COR-L47 (cell line): ENCODE measurements around the gene FBF1.

ENCODE experiments used
- DNase-seq: peaks from one replicate; lab custom pipeline; 2025; lab: John Stamatoyannopoulos, UW

The FBF1 gene

GRCh38 chr17:75917141-75917916 is 23.5 kb downstream of the FBF1 start:
- DNase-seq: no peak

- DNase-seq: no peak
Measured at GRCh38 chr17:75915268-75915667, 25.6 kb downstream of the FBF1 start.

- DNase-seq: no peak
Measured at GRCh38 chr17:75914643-75915267, 26.1 kb downstream of the FBF1 start.

GRCh38 chr17:75913537-75914210 is 27.2 kb downstream of the FBF1 start:
- DNase-seq: no peak

- peak; percentile 69 for DNase-seq
Measured at GRCh38 chr17:75910699-75911098, 30.1 kb downstream of the FBF1 start.

- peak; percentile 95 for DNase-seq
Measured at GRCh38 chr17:75909812-75910274, 31.0 kb downstream of the FBF1 start.

GRCh38 chr17:75909051-75909811 is 31.6 kb downstream of the FBF1 start:
- DNase-seq: peak; percentile 96

GRCh38 chr17:75908201-75908600 is 32.6 kb downstream of the FBF1 start:
- peak; percentile 21 for DNase-seq

GRCh38 chr17:75906143-75906884 is 34.5 kb downstream of the FBF1 start:
- DNase-seq: no peak

- peak; percentile 94 for DNase-seq
Measured at GRCh38 chr17:75904749-75905521, 35.9 kb downstream of the FBF1 start, which contains the start of gene MRPL38. TSS of gene MRPL38 (minus strand) at chr17:75904884. CDS start at chr17:75904875, 9 bp downstream.

- no peak for DNase-seq
Measured at GRCh38 chr17:75902406-75902805, 38.4 kb downstream of the FBF1 start.

GRCh38 chr17:75901727-75902126 is 39.1 kb downstream of the FBF1 start:
- DNase-seq: no peak

GRCh38 chr17:75900691-75901533 is 39.9 kb downstream of the FBF1 start:
- DNase-seq: no peak

- no peak for DNase-seq
Measured at GRCh38 chr17:75899767-75900468, 40.9 kb downstream of the FBF1 start.

GRCh38 chr17:75899353-75899752 is 41.5 kb downstream of the FBF1 start:
- no peak for DNase-seq

GRCh38 chr17:75898791-75899190 is 42.1 kb downstream of the FBF1 start:
- DNase-seq: no peak

- no peak for DNase-seq
Measured at GRCh38 chr17:75898065-75898464, 42.8 kb downstream of the FBF1 start.

GRCh38 chr17:75897160-75898019 is 43.5 kb downstream of the FBF1 start:
- no peak for DNase-seq
